Body of pancreas (tissue), 4 donors: ENCODE measurements around the gene WWTR1. TPM values are rescaled to one million over a fixed set of nuclear protein-coding genes. Genes with fewer than 3 reads are reported as not detected.
A peak's percentile ranks its signal among the peaks of the same experiment; 100 is the strongest.

Experiments used
- ATAC-seq: fragments of 150-250 bp; one replicate; pipeline ENCODE4 v1.9.1; 2016
- DNase-seq, 4 donors: peaks; one replicate each; pipeline ENCODE4 v3.0.0-alpha.2; 2019
- H3K27ac ChIP-seq, 4 donors: fragments of 200-600 bp; sonication (generic); 1 replicate in 3 of 4; 2 replicates in 1 of 4; pipeline versions ENCODE4 v1.5.1 to v1.6.1; 2016 to 2019; ENCODE audit warnings: mild to moderate bottlenecking in 1 of 4, mixed read lengths in 1 of 4, moderate library complexity in 1 of 4
- H3K27me3 ChIP-seq, 2 donors: fragments of 200-600 bp; sonication (generic); one replicate each; pipeline ENCODE4 v1.6.0; 2016; ENCODE audit warnings: mild to moderate bottlenecking in 1 of 2
- H3K36me3 ChIP-seq, 2 donors: fragments of 200-600 bp; sonication (generic); replicated peaks in 1 of 2; 2 replicates each; pipeline ENCODE4 v1.5.1; 2016; ENCODE audit warnings: low read depth in 2 of 2; ENCODE audit not compliant: insufficient read depth in 1 of 2
- H3K4me1 ChIP-seq: fragments of 200-600 bp; sonication (generic); one replicate; pipeline ENCODE4 v1.6.0; 2016
- H3K4me3 ChIP-seq, 2 donors: fragments of 200-600 bp; sonication (generic); 1 replicate in 1 of 2; 2 replicates in 1 of 2; pipeline ENCODE4 v1.5.1; 2016 to 2019
- H3K9me3 ChIP-seq, 3 donors: fragments of 200-600 bp; sonication (generic); 1 replicate in 2 of 3; 2 replicates in 1 of 3; pipeline ENCODE4 v1.5.1; 2016
- CTCF ChIP-seq, 7 experiments: fragments of 450-650 bp in 4 of 7; fragments of 200-600 bp in 3 of 7; sonication (generic) in 3 of 7; IDR thresholded peaks; one replicate each; pipeline ENCODE4 v1.5.1; 2016 to 2019; ENCODE audit warnings: antibody characterized with exemption in 7 of 7
- POLR2A ChIP-seq, 3 donors: fragments of 450-650 bp; IDR thresholded peaks; one replicate each; pipeline ENCODE4 v1.6.1; 2016; ENCODE audit warnings: antibody characterized with exemption in 3 of 3, mild to moderate bottlenecking in 2 of 3
- WGBS, 2 donors: methylation state at CpG; one replicate each; pipeline ENCODE4 v1.1.5; 2017; 5-methylcytosine and 5-hydroxymethylcytosine counted together
- intact Hi-C: fragments of 100-400 bp; cut with DNase I; formaldehyde crosslinking; loops from one replicate; pipeline ENCODE4 v1.15.1; 2023
- total RNA-seq, 2 donors: library from RNA; depleted of rRNA; stranded (reverse); fragments of >200 nt; gene quantifications; one replicate each; pipeline ENCODE4 v1.1.0, GENCODE V29; 2016

WWTR1 gene
- total RNA-seq, 2 donors from 2014 or later: 46.2 to 64.3 TPM

- no peak for TF ChIP-seq CTCF (IDR thresholded peaks at IDR 0.05)
- no peak for TF ChIP-seq POLR2A (IDR thresholded peaks at IDR 0.05)
- no peaks in the 10 kb centered on the region for H3K27me3 ChIP-seq
- no peak for DNase-seq
Observed at GRCh38 chr3:149662240-149662887, 4.5 kb upstream of the WWTR1 start.

GRCh38 chr3:149660462-149660861 lies 2.6 kb upstream of the WWTR1 start:
- TF ChIP-seq CTCF (IDR thresholded peaks at IDR 0.05): no peak
- ATAC-seq (no peak), DNase-seq (no peak)
- WGBS, 2 donors: 86 to 93% methylated on average over 1 of the region's 1 CpG
- H3K4me3 ChIP-seq: no peak overlapping the region
- no peaks in the 10 kb centered on the region for H3K36me3 ChIP-seq
- no peak overlapping the region for H3K27ac ChIP-seq
- H3K4me1 ChIP-seq: peaks cover 12% of the 10 kb centered on the region
- no peaks in the 10 kb centered on the region for H3K27me3 ChIP-seq
- intact Hi-C loops: no loop called here
- H3K9me3 ChIP-seq: no peaks in the 10 kb centered on the region

More at GRCh38 chr3:149662240-149662887, 4.5 kb upstream of the WWTR1 start:
- peaks cover 8% of the 10 kb centered on the region for H3K4me1 ChIP-seq
- no peak overlapping the region for H3K4me3 ChIP-seq
- H3K9me3 ChIP-seq: no peaks in the 10 kb centered on the region
- no peaks in the 10 kb centered on the region for H3K36me3 ChIP-seq
- H3K27ac ChIP-seq: no peak overlapping the region
- intact Hi-C loops: no loop called here
- ATAC-seq: no peak
- WGBS, 2 donors: 72 to 78% methylated on average over 4 of the region's 4 CpGs

GRCh38 chr3:149658744-149659497 lies 1.1 kb upstream of the WWTR1 start:
- intact Hi-C loops: no loop called here
- H3K9me3 ChIP-seq: no peaks in the 10 kb centered on the region
- peak overlapping the region; percentile 87 to 95 (median 92) for H3K27ac ChIP-seq
- 36 to 44% methylated on average over 23 to 24 of the region's 24 CpGs for WGBS, 2 donors
- peaks cover 12% of the 10 kb centered on the region for H3K4me1 ChIP-seq
- H3K36me3 ChIP-seq: no peaks in the 10 kb centered on the region
- no peaks in the 10 kb centered on the region for H3K27me3 ChIP-seq
- DNase-seq (peak in 3 of 4 donors; percentile 14 to 45 (median 42)), ATAC-seq (peak; percentile 22)
- TF ChIP-seq POLR2A (IDR thresholded peaks at IDR 0.05) (no peak), CTCF (IDR thresholded peaks at IDR 0.05) (no peak)
- peak overlapping the region; percentile 10 to 81 for H3K4me3 ChIP-seq

GRCh38 chr3:149657321-149657925 lies 402 bp downstream of the WWTR1 start:
- Histone ChIP-seq H3K27me3 (no peaks in the 10 kb centered on the region), H3K36me3 (no peaks in the 10 kb centered on the region), H3K9me3 (no peaks in the 10 kb centered on the region), H3K4me3 (peak overlapping the region; percentile 10 to 81), H3K4me1 (peaks cover 12% of the 10 kb centered on the region), H3K27ac (peak overlapping the region; percentile 87 to 95 (median 92))
- DNase-seq (peak; percentile 65 to 77 (median 70)), ATAC-seq (peak; percentile 65)
- intact Hi-C loops: no loop called here
- WGBS, 2 donors: 0% methylated on average over 17 to 41 of the region's 41 CpGs
- TF ChIP-seq POLR2A (IDR thresholded peaks at IDR 0.05) (no peak), CTCF (IDR thresholded peaks at IDR 0.05) (no peak)
